SHP77 (cell line): ENCODE data around the gene PARL.

Source experiments
- DNase-seq, 2 experiments: peaks; one replicate each; lab custom pipeline; 2025; lab: John Stamatoyannopoulos, UW

The PARL gene

DNA sequence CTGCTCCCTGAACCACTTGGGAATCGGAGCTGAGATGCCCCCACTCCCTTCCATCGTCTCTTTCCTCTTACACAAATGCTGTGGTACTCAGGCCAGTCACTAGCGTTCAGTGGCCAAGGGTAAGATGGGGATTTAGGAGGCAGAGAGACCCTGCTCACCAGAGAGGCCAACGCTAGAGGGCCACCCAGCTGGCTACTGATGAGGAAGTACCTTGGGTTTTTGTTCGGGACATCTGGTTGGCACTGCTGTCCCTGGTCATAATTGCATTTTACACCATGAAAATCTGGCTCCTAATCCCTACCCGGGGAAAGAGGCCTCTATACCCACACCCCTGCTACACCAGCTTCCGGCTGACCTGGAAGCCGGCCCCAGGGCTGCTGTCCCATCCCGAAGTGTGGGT is 67.0 kb downstream of the PARL start:
- DNase-seq = no peak

DNA sequence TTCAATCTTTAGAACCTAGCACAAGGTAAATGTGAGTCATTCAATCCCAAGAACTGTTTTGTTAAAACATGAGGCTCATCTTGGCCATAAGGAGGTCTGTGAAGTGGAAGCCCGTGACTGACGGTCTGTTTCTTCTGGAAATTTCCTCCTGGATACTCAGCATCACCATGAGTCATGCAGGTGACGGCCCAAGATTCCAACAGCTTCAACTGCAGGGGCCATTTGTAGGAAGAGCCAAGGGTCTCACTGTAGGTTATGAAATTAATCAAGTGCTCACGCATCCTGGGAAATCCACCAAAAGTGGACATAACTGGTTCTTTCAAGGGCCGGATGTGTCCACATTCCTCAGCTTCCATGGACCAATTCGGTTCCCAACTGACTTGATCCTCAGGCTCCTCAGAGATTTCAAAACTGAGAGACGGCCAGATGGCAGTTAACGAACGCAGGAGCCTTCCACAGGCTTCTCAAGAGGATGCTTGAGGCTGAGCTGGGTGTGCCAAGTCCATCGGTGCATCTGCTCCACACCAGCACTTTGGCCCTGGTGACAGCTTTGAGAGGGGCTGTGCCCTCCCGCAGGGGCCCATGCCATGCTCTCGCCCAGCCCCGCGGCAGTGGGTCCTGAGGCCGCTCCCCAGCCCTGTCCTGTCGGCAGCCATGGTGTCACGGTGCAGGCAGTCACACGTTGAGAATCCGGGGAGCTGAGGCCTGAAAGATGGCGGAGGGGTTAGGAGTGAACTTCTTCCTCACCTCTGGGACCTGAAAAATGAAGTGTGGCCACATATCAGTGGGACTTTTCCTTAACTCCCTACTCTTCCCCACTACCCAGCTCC is 67.8 kb downstream of the PARL start:
- no peak for DNase-seq

DNA sequence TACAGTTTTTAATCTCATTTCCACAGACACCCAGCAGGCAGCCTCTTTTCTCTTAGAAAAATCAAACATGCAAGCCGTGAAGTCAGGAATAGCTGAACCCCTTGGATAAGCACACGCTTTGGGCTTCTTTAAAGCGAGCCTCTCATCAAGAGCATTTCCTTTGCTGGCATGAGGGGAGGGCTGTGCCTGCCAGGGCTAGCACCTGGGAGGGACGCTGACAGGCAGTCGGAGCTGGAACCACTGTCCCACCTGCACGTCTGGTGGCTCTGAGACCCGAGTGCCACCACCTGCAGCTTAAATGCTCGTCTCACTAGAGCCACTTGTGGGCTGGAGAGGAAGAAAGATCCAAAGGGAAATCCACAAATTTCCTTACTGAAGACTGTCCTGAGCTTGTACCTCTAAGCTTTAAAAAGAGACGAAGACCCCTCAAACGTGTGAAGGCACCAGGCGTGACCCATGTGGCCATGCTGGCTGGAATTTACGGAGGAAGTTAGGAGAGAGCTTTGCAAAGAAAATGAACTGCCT is 68.7 kb downstream of the PARL start:
- DNase-seq = peak in 1 of 2 experiments; percentile 52

DNA sequence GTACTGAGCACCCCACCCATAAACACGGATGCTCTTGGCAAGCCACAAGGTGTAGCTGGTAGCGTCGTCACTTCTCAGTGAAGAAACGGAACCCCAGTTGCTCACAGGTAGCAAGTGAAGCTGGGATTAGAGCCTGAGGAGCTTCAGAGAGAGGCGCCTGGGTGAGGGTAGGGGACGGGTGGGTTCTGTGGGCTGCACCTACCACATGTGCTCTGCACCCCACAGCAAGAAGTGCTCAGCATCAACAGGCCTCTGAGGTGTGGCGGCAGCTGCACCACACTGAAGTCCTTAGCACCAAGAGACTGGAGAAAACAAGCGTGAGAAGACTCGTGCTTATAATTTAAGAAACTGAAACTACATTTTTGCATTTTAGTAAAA is 69.1 kb downstream of the PARL start:
- no peak for DNase-seq

DNA sequence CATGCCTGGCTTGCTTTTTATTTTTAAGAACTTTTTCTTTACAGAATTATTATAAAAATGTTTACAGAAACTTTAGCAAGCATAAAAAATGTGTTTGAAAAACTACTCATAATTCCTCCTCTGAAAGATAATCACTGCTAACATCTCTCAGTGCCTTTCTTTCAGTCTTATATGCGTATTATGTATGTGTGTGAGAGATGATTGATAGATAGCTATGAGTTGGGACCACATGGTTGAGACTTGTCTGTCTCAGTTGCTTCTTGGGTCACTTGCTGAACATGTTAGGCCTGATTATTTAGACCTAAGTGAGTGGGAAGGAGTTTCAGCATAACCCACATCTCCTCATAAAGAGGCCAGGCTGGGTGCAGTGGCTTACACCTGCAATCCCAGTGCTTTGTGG is 70.4 kb downstream of the PARL start:
- no peak for DNase-seq

DNA sequence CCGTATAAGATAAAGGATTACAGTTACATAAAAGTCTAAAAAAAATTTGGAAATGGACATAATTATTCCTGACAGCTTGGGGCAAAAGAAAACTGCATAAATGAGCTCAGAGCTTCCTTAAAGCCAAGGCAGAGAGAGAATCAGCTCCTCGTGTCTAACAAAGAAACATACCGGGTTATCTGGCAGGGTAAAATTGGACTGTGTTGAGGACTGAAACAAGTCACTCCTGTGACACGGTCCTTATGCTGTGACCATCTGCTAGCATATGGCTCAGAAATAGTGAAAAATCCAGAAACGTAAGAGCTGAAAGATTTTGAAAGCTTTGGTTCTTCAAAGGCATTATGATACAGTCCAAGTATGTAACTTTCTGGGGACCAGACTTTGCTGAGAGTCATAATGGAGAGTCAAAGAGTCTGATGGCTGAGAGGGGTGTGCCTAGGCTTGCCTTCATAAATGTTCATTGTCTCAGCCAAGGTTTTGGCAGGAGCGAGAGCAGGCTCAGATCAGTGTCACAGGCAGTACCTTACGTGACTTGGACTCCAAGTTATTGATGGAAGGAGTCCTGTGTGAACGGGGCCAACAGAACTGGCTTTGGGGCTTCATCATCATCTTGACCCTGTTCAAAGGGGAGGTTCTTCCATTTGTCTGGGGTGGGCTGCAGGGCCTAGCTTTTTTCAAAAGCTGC is 71.8 kb downstream of the PARL start:
- no peak for DNase-seq

DNA sequence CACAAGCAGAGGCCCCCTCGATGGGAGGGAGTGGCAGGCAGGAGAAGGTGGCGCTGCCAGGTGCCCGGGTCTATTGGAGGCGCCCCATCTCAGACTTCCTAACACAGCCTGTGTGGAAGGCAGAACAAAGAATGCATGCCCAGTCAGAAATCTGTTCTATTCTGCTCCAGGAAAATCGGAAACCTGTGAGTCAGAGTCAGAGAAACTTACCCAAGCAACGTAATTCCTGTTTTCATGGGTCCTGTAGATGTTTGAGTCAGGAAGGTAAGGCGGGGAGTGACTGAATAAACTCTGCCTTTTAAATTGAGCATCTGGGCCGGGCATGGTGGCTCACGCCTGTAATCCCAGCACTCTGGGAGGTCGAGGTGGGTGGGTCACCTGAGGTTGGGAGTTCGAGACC is 73.0 kb downstream of the PARL start:
- DNase-seq = no peak

DNA sequence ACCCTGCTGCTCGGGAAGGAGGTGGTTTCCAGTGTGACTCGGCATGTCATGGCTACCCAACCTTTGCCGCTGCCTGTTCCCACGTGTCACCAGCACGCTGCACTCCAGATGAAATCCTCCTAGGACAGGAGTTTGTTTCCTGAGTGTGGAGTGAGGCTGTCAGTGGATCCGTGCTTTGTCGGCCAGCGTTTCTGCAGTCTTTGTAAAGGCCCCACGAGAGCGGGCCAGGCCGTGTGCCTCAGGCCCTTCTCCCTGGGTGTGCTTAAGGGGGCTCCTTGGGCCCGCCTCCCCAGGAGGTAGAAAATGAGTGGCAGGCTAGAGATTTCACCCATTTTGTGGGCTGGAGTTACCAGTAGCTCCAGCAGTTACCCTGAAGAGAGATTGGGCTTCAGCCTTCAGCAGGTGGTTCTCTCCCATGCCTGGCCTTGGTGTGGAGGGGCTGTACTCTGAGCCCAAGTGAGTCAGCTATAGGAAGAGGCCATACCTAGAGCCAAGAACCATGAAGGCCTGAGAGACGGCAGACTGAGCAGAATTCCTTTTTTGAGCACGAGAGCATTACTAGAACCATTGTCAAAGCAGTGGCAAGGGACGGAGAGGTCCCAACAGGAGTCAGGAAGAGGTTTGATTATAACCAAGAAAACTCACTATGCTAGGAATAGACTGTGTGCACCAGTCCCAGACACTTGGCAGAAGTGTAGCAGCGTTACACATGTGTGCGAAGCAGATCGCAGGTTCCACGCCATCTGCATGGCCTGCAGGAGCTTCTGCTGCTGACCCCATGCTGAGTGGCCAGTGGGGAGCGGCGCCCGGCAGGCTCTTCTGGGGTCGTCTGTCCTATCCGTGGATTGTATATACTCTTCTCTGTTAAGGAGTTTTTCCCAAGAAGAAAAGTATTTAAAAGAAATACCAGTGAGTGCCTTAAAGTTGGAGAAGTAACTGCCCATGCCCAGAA is 73.8 kb downstream of the PARL start:
- no peak for DNase-seq

DNA sequence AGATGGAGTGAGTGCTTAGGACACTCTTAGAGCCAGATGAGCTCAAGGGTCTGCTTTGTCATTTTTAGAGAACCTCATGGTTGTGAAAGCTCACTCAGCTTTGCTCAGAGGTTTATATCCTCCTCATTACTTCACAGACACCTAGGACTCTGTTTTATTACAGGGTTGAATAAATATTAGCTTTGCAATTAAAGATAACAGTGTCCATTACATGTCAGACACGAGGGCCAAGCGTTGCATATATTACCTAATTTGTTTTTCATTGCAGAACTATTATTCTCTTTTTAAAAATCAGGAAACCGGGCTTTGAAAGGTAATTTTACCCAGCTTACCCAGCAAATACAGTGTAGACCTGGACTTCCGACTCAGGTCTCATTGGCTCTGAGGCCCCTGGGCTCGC is 75.4 kb downstream of the PARL start:
- no peak for DNase-seq

DNA sequence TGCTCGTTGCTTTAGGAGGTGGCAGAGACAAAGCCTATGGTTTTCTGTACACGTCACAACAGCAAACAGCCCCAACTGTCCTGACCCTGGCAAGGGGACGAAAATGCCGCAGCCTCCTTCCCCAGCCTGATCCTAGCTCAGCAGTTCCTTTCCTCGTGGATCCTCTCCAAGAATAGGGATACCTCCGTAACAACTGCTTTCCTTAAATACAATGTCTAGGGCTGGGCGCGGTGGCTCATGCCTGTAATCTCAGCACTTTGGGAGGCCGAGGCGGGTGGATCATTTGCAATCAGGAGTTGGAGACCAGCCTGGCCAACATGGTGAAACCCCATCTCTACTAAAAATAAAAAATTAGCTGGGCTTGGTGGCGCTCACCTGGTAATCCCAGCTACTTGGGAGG is 76.3 kb downstream of the PARL start:
- DNase-seq = no peak

DNA sequence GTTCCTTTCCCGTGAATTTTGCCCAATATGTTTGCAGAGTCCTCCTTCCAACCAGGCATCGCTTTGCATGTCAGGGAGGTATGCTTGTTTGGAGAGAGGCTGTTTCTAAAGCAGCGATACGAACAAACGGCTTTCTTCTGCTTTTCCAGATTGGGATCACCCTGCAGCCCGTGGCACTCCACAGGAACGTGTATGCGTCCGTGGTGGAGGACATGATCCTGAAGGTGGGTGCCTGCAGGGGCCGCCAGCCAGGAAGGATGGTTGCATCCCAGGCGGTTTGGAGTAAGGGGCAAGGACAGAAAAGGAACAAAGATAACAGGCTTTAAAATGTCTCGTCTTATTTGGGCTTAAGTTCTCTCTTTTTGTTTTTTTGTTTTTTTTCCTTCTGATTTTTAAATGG is 76.8 kb downstream of the PARL start:
- no peak for DNase-seq

DNA sequence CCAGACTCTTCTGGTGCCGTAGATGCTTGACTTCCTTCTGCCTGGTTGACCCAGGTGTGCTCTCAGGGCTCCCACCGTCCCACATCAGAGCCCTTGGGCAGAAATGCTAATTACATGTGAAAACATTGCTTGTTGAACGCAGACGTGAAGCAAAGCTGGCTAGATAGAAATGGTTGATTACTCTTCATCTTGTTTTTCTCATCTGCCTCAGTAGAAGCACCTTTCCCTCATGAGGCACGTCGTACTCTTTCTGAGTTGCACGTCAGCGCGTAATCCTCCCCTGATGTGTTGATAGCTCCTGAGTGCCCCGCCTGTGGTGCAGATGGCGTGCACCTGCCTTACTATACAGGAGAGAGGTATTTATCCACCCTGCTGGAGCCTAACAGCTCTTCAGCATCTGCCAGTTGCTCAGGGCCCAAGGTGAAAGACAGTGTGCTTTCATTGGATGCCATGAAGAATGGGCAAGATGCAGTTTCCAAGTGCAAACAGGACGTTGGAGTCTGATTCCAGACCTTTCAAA is 77.4 kb downstream of the PARL start:
- DNase-seq = peak; percentile 62 to 86

DNA sequence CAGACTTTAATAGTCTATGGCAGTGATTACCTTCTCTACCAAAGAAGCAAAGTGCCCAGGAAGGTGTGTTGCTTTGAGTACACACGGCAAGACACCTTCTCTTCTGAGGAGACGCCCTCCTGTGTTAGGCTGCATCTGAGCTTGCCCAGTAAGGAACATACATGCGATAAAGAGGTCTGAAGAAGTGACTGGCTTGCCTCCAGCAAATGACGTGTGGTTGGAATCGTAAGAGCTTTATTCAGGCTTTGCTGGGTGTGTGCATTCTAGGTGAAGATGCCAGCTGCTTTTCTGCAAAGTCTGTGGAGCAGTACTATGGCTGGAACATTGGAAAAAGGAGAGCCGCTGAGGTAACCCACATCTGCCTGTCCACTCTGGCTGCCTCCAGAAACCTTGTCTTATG is 81.7 kb downstream of the PARL start:
- no peak for DNase-seq

DNA sequence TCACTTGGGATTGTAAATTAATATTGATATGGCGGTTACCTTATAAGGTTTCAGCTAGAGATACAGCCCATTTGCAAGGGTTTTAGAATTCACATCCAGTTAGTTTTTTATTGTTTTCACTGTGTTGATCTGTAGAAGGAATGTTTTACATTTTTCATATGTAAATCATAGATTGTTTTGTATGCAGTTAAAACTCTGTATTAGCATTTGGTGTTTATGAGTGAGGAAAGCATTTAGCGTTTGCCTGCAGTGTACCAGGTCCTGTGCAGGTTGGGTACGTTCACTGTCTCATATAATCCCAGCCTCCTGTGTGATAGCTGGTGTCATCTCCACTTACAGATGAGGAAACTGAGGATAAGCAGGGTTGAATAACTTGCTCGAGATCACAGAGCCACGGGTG is 83.1 kb downstream of the PARL start:
- DNase-seq = no peak

DNA sequence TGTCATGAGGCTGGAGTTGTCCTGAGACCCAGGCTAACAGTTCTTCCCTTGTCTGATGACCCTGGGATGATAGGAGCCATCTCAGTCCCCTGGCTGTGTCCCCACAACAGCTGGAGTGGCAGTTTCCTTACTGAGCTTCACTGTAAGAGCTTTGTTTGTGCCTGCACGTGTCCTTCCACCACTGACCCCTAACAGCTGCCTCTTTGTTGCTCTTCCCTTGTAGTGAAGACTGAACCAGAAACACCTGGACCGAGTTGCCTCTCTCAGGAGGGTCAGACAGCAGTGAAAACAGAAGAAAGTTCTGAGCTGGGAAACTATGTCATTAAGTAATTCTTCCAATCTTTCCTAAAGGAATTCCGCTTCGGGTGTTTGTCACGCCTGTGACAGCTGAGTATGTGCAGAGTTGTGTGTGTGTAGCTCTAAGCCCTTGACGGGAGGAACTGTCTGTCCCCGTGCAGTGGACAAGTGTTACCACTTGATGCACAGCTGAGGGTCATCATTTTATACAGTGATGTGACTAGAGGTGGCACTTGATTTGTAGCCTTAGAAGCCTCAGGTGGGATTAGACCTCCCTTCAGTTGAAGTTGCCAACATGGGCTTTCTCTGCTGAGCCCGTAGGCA is 84.3 kb downstream of the PARL start:
- DNase-seq = no peak

DNA sequence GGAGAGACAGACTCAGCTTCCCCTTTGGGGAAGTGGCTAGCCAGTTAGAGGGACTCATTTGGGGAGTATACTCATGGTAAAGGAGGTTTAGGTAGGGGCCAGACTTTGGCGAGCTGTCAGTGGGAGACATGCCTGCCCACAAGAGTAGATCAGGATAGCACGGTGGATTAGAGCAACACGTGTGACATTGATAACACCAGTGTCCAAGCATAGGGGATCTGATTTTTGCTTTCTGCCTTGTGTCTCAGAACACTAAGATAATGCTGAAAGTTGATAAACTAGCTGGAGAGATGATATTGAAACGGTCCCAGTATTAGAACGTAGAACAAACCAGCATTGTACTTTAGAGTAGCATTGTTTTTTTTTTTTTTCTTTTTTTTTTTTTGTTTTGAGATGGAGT is 85.2 kb downstream of the PARL start:
- DNase-seq = no peak

DNA sequence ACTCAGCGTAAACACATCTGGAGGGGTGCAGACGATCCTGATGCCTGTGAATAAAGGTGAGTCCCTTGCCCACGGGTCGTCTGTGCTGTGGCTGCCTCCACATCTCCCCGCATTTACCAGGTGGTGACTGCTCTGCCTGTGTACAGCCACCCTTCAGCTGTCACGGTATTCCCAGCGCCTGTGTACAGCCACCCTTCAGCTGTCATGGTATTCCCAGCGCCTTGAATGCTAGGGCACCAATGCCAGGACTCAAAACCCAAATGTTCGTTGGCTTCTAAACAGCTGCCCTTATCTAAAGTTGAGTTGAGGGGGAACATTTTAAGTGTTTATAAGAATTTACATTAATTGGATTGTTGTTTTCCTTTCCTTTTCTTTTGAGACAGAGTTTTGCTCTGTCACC is 86.7 kb downstream of the PARL start:
- no peak for DNase-seq

DNA sequence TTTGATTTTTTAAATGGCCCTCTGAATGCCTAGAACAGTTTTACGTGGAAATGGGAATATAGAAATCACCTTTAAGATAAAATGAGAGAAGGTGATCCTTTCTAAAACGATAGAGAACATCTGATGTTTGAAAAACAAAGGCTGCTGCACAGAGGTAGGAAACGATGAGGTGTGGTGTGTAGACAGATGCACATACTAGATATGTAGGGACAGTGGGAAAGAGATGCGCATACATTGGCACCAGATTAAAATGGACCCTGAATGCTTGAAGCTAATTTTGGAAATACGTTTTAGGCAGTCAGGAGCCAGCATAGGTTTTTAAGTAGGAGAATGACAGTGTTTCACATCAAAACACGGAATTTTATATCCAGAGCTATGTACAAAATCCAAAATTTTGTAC is 88.3 kb downstream of the PARL start:
- DNase-seq = no peak

DNA sequence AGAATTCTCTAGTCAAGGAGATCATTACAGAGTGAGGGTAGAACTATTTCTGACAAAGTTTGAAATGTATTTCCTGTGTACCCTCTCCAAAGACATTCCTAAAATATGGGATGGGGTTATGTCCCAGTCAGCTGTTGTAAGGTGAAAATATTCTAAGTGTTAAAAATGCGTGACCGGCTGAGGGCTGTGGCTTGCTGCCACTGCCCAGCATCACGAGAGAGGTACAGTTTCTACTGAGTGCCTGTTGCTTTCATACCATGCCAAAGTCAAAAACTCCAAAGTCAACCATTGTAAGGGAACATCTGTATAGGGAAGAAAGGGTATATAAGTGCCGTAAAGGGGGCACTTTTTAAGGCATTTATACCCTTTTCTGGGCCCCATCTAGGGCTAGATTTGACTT is 90.2 kb downstream of the PARL start:
- DNase-seq = no peak

DNA sequence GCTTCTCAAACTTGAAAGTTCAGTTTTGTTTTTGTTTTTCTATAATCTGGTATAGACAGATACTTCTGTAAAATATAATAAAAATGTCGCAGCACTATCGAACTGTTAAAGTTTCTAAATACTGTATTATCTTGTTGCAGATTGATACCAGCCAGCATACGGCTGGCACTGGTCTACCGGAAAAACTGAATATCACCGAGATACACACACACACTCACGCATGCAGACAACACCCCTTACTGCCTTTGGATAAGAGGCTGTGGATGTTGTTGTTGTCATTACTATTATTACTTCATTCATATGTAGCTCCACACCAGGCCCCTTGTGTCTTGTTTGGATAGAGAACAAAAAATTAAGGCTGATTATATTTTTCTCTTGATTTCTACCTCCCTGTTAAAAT is 91.7 kb downstream of the PARL start:
- DNase-seq = no peak

DNA sequence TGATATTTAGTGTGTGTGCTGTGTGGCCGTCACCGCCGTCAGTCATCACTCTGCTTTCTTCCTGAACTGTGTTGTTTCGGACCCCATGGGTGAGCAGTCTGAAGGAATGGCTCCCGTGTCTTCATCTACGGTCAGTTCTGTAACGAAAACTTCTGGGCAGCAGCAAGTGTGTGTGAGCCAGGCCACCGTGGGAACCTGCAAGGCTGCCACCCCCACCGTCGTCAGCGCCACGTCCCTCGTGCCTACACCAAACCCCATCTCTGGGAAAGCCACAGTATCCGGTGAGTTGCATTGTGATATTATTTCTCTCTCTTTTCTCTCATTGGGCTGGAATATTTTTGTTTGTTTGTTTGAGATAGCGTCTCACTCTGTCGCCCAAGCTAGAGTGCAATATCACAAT is 94.0 kb downstream of the PARL start:
- no peak for DNase-seq

DNA sequence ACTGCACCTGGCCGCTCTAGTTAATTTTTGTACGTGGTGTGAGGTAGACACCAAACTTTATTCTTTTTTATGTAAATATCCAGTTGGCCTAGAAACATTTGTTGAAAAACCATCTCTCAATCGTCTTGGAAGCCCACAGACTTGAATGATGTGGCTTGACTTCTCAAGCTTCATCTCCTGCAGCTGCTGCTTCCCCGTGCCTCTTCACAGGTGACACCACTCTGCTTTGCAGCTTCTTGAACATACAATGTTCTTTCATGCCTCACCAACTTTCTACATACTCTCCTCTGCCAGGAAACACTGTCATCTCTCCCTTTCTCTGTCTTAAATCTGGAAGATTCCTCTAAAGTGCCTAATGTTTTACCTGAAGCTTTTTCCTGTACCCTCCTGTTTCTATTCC is 94.9 kb downstream of the PARL start:
- DNase-seq = no peak
